ENCODE data around the gene SLC35E1.
"Not testable (repeated sequence)": the region's sequence is repeated elsewhere in the genome, so short reads cannot be mapped to it uniquely, and the experiment has no call there.

The SLC35E1 gene

GRCh38 chr19:16522559-16523377 is 49.4 kb downstream of the SLC35E1 start:
- DNase-seq (ENCODE audit: low read depth in 2 of 2): no peak

- DNase-seq (ENCODE audit: low read depth in 2 of 2): no peak
Measured at GRCh38 chr19:16521715-16522289, 50.4 kb downstream of the SLC35E1 start.

GRCh38 chr19:16520986-16521624 is 51.1 kb downstream of the SLC35E1 start:
- DNase-seq (ENCODE audit: low read depth in 2 of 2): no peak

- DNase-seq (ENCODE audit: low read depth in 2 of 2): no peak
Measured at GRCh38 chr19:16520074-16520973, 51.9 kb downstream of the SLC35E1 start.

GRCh38 chr19:16519230-16519687 is 53.0 kb downstream of the SLC35E1 start:
- DNase-seq (ENCODE audit: low read depth in 2 of 2): no peak

- DNase-seq (ENCODE audit: low read depth in 2 of 2): no peak
Measured at GRCh38 chr19:16518483-16519229, 53.6 kb downstream of the SLC35E1 start.

GRCh38 chr19:16518061-16518460 is 54.2 kb downstream of the SLC35E1 start:
- DNase-seq (ENCODE audit: low read depth in 2 of 2): no peak

GRCh38 chr19:16516923-16517610 is 55.1 kb downstream of the SLC35E1 start:
- no peak for DNase-seq (ENCODE audit: low read depth in 2 of 2)

GRCh38 chr19:16516381-16516780 is 55.8 kb downstream of the SLC35E1 start:
- DNase-seq (ENCODE audit: low read depth in 2 of 2): no peak

GRCh38 chr19:16514383-16515019 is 57.7 kb downstream of the SLC35E1 start:
- no peak for DNase-seq (ENCODE audit: low read depth in 2 of 2)

GRCh38 chr19:16512611-16513010 is 59.6 kb downstream of the SLC35E1 start:
- not testable (repeated sequence) for DNase-seq (ENCODE audit: low read depth in 2 of 2)

GRCh38 chr19:16509141-16510061 is 62.8 kb downstream of the SLC35E1 start:
- DNase-seq (ENCODE audit: low read depth in 2 of 2): no peak

GRCh38 chr19:16508546-16508945 is 63.7 kb downstream of the SLC35E1 start:
- no peak for DNase-seq (ENCODE audit: low read depth in 2 of 2)

GRCh38 chr19:16506961-16507360 is 65.3 kb downstream of the SLC35E1 start:
- DNase-seq (ENCODE audit: low read depth in 2 of 2): no peak

GRCh38 chr19:16506161-16506560 is 66.1 kb downstream of the SLC35E1 start:
- not testable (repeated sequence) for DNase-seq (ENCODE audit: low read depth in 2 of 2)

GRCh38 chr19:16504271-16504670 is 67.9 kb downstream of the SLC35E1 start:
- no peak for DNase-seq (ENCODE audit: low read depth in 2 of 2)

Data from stimulated activated CD8-positive, alpha-beta memory T cell treated with anti-CD3 and anti-CD28 coated beads, Interleukin-15, amount 100 ng/mL, for 48 hours (primary cell).